Skin epidermis (tissue), 12 donors: ENCODE measurements around the gene ZMYND10.

Experiments
- H3K27ac ChIP-seq, 21 experiments: fragments of 200-600 bp; sonication (generic) in 11 of 21; one replicate each; pipeline ENCODE4 v1.5.0; 2020; ENCODE audit warnings: mild to moderate bottlenecking in 3 of 21, inconsistent platforms in 2 of 21, moderate library complexity in 2 of 21
- H3K4me3 ChIP-seq, 7 experiments: fragments of 200-600 bp; sonication (generic) in 2 of 7; one replicate each; pipeline ENCODE4 v1.5.0; 2020; ENCODE audit warnings: inconsistent platforms in 2 of 7, mild to moderate bottlenecking in 2 of 7, moderate library complexity in 1 of 7

Gene ZMYND10

DNA sequence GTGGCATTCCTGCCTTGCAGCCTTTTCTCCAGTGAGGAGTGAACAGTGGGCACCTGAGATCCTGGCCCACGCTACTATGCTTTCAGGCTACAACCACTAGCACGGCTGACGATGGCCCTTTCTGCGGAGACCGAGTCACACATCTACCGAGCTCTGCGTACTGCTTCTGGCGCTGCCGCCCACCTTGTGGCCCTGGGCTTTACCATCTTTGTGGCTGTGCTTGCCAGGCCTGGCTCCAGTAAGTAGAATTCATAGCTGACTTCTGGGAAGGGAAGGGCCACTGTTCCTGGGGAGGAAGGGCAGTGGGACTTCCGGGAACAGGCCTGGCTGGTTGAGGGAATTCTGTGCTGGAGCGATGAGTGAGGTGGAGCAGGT lies 5.8 kb upstream of the ZMYND10 start:
- H3K27ac ChIP-seq, result peak overlapping the region in 19 of 21 experiments; percentile 82 to 100 (median 92)
- peak overlapping the region; percentile 34 to 81 (median 60) for H3K4me3 ChIP-seq

DNA sequence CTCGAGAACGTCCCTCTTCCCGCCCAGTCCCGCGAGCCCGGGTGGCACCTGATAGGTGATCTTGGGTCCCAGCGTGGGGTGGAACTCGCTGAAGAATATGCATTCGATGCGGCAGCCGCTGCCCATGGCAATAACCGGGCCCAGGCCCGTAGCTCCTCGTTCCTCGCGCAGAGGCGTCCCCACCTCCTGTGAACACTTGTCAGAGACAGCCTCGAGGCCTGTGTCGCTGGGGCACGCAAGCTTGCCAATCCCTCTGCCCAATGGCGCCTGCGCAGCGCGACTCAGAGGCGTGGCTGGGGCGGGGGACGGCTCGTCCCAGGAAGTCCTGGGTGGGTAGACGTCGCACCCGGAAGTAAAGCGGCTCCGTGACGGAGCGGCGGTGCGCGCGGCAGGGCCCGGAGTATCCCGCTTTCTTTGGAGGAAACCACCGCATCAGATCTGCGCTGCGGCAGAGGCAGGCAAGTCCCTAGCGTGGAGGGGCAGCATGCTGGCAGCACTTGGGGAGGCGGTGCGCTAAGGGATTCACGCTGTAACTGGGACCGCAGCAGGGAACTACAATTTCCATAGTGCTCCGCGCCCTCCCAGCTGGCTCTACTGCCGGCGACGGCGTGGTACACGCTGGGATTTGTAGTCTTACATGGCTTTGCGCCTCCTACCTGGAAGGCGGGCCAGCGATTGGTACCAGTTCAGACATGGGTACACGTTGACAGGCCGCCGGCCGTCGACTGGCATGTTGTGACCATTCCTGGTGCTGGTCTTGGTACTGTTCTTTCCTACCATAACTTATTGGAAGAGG lies 5.2 kb upstream of the ZMYND10 start, which contains the start of the genes CYB561D2 and NPRL2:
TSS of gene CYB561D2 (plus strand) at position 336 of the 796 bp plus-strand sequence. CDS start 572 bp downstream, outside the sequence.
TSS of gene NPRL2 (minus strand) at position 249 of the 796 bp plus-strand sequence. CDS start at position 126, 123 bp downstream.
- Histone ChIP-seq H3K27ac (peak within 1 kb of the TSS; percentile 74 to 100 (median 92)), H3K4me3 (peak within 1 kb of the TSS; percentile 34 to 81 (median 60))

DNA sequence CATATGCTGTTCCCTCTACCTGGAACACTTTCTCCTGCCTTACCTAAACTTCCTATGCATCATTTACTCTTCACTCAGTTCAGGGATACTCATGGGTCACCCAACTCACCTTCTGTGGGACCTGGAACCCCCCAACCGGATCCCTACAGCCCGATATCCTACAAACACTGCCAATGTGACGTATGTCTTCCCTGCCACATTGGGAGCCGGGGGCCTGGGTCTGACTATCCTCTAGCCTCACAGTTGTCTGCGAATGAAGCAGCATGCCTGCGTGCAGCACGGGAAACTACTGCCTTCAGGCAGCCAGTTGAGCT lies 4.6 kb upstream of the ZMYND10 start:
- Histone ChIP-seq H3K27ac (peak overlapping the region; percentile 59 to 100 (median 92)), H3K4me3 (peak overlapping the region; percentile 34 to 81 (median 60))

DNA sequence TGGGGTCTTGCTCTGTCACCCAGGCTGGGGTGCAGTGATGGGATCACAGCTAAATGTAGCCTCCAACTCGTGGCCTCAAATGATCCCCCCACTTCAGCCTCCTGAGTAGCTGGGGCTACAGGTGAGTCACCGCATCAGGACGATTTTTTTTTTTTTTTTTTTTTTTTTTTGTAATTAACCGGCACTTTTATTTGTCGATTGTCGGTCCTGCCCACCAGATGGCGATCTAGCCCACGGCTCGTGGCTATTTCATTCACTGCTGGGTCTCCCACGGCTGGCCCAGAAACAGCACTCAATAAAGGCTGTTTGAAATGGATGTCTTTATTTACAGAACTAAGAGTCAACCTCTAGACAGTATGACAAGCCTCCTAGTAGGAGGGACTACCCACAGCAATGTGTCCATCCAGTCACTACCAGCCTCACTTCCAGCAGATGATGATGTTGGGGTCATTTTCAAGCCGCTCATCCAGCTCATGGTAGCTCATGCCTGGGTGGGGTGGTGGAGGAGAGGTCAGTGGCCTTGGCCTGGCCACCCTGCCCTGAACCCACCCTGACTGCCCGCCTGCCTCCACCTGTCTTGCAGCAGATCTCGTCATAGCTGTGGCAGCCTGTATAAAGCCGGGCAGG lies 1.8 kb upstream of the ZMYND10 start:
- Histone ChIP-seq H3K4me3 (no peak overlapping the region), H3K27ac (peak overlapping the region in 2 of 21 experiments; percentile 12 to 28)

DNA sequence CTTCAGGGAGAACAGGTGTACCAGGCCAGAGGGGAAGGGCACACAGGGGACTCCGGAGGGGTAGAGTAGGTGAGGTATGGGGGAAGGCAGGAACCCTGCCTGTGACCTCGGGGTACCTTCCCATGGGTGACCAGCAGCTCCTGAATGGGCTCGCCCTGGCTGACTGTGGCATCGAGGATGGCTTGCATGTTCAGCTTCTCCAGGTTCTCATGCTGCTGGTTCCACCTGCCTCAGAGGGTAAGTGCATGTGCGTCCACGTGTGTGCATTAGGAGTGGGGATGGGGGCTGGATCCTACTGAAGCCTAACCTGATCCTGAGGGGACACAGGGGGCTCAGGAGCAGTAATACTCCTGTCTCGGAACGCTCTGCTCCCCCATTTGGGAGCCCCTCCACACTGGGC lies 524 bp downstream of the ZMYND10 start:
- Histone ChIP-seq H3K27ac (no peak overlapping the region), H3K4me3 (peak overlapping the region in 5 of 7 experiments; percentile 16 to 37 (median 26))

DNA sequence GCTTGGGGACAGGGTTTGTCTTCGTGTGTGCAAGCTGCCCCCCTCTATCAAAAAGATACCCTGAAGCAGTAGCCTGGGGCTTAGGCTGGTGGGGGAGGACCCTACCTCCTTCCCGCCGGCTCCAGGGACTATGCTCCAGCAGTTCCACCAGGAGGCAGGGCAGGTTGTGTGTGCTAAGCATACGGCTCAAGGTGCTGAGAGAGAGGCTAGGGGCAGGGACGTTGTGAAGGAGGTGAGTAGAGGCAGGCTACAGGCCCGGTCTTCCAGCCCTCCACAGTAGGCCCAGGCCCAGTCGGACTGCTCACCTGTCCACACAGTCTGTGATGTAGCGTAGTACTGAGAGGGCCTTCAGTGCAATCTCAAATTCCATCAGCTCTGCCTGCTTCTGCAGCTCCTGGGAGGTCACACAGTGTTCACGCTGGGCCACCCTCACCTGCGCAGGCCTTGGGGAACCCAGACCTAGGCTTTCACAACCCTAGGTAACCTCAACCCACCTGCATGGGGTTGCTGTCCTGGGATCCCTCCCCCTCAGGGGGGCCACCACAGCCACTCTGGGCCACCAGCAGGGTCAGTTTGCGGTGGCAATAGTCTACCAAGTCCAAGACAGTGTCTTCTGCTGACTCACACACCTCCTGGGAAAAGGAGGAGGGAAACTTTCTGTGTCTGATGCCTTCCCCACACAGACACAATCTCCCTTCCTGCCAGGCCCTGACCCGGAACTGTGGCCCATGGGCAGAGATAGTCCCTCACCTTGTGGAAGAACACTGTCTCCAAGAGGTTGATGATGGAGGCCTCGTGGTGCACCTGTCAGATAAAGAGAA lies 2.5 kb downstream of the ZMYND10 start:
- Histone ChIP-seq H3K27ac (peak overlapping the region in 4 of 21 experiments; percentile 23 to 98 (median 97)), H3K4me3 (no peak overlapping the region)

DNA sequence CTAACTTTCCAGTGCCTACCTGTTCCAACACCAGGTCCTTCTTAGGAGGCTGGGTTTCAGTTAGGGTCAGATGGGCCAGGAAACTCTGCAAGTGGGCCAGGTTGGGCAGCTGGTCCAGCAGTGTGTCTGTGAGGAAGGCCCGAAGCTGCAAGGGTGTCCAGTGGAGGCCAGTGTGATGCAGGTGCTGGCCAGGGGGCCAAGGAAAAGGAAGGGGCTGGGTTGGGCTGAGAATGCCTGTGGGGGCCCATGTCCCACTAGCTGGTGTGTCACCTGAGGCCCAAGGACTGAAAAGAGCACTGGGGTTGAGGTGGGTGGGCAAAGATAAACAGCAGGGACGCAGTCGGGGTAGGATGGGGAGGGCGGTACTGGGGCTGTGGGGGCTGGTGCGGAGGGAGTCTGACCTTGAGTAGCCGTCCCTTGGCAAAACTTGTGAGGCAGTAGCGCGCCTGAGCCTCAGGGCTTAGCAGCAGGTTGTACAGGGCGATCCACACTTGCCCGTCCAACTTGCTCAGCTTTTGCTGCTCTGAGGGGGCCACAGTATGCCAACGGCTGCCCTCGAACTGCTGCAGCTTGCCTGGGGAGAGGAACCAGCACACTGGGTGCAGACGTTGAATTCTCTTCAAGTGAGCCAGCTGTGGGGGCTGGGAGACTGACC lies 3.4 kb downstream of the ZMYND10 start:
- Histone ChIP-seq H3K4me3 (no peak overlapping the region), H3K27ac (peak overlapping the region in 11 of 21 experiments; percentile 83 to 98 (median 97))

DNA sequence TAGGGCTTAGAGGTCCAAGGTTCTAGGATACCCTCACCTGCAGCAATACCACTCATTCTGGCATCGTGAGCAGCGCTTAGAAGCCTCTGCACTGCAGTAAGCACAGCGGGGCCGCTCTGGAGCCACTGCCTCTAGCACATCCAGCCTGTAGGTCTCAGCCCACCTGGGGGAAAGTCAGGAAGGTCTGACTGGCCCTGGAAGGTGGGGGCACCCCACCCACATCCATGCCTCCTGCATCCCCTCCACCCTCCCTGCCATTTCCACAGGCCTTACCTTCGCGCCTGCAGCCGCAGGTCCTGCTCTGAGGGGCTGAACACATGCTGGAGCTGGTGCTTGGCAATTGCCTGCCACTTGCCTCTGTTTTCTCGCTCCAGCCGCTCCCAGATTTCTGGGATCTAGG lies 4.0 kb downstream of the ZMYND10 start:
- Histone ChIP-seq H3K4me3 (peak overlapping the region in 5 of 7 experiments; percentile 42 to 87 (median 65)), H3K27ac (peak overlapping the region in 20 of 21 experiments; percentile 77 to 98 (median 96))

DNA sequence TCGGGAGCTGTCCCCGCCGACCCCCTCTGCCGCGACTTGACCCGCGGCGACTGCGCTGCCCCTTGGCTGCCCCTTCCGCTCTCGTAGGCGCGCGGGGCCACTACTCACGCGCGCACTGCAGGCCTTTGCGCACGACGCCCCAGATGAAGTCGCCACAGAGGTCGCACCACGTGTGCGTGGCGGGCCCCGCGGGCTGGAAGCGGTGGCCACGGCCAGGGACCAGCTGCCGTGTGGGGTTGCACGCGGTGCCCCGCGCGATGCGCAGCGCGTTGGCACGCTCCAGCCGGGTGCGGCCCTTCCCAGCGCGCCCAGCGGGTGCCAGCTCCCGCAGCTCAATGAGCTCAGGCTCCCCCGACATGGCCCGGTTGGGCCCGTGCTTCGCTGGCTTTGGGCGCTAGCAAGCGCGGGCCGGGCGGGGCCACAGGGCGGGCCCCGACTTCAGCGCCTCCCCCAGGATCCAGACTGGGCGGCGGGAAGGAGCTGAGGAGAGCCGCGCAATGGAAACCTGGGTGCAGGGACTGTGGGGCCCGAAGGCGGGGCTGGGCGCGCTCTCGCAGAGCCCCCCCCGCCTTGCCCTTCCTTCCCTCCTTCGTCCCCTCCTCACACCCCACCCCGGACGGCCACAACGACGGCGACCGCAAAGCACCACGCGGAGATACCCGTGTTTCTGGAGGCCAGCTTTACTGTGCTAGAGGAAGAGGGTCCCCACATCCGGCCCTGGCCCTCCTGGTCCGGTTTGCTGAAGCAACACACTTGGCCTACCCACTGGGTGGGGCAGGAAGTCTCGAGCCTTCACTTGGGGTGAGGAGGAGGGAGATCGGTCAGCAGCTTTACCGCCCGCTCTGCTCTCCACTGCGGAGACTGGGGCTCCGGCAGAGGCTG lies 4.8 kb downstream of the ZMYND10 start, which contains the start of gene RASSF1:
TSS of gene RASSF1 (minus strand) at position 389 of the 882 bp plus-strand sequence. CDS start at position 358, 31 bp downstream.
- H3K27ac ChIP-seq, result peak within 1 kb of the TSS; percentile 58 to 98 (median 96)
- H3K4me3 ChIP-seq, result peak within 1 kb of the TSS; percentile 42 to 87 (median 61)

DNA sequence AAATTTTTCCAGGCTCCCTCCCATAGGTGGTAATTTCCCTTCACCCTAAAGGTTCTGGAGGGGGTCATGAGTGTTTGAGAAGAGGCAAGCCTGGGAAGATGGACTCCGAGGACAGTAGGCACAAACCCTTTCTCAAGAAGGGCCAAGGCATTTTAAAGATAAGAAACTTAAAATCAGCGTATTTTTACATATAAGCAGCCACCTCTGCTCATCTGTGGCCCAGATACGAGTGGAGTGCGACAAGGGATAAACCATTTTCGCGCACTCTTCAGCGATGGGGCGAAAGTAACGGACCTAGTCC lies 5.4 kb downstream of the ZMYND10 start:
- Histone ChIP-seq H3K4me3 (peak overlapping the region; percentile 42 to 87 (median 61)), H3K27ac (peak overlapping the region; percentile 58 to 98 (median 96))

DNA sequence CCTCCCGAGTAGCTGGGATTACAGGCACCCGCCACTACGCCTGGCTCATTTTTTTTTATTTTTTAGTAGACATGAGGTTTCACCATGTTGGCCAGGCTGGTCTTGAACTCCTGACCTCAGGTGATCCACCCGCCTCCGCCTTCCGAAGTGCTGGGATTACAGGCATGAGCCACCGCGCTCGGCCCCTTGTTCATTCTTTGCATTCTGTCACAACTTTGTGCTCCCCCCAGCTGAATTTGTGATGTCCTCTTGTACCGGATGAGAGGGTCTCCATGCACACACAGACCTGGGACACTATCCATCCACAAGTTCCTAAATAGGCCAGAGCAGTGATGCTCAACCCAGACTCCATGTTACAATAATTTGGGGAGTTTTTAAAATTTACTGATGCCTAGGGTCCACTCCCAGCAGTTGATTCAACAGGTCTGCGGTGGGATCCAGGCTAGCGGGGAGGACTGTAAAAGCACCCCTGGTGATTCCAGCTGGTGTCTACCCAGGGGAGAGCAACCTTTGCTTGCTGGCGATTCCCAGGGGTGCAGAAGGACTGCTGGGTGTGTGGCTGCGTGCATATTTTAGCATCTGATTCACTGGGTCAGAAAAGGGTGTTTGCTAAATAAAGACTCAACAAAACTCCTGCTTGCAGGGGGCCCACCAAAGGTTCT lies 5.9 kb downstream of the ZMYND10 start:
- Histone ChIP-seq H3K4me3 (peak overlapping the region; percentile 42 to 87 (median 61)), H3K27ac (peak overlapping the region in 20 of 21 experiments; percentile 77 to 98 (median 97))

DNA sequence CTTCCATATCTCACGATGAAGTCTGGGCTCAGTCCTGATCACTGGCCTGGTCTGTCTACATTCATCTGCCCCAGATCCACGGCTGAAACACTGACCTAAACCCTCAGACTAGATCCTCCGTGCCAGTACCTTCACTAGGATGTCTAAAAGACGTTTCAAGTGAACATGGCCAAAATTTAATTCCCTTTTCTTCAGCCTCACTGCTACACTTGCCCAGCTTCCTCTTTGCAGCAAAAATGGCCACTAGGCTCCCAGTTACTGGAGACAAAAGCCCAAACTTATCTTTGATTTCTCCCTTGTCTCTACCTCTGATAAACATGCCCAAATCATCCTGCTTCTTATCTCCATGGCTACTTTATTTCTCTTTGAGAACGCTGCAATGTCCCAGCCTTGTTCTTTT lies 6.6 kb downstream of the ZMYND10 start:
- peak overlapping the region; percentile 42 to 90 (median 73) for H3K4me3 ChIP-seq
- H3K27ac ChIP-seq, result peak overlapping the region in 20 of 21 experiments; percentile 88 to 99 (median 97)

DNA sequence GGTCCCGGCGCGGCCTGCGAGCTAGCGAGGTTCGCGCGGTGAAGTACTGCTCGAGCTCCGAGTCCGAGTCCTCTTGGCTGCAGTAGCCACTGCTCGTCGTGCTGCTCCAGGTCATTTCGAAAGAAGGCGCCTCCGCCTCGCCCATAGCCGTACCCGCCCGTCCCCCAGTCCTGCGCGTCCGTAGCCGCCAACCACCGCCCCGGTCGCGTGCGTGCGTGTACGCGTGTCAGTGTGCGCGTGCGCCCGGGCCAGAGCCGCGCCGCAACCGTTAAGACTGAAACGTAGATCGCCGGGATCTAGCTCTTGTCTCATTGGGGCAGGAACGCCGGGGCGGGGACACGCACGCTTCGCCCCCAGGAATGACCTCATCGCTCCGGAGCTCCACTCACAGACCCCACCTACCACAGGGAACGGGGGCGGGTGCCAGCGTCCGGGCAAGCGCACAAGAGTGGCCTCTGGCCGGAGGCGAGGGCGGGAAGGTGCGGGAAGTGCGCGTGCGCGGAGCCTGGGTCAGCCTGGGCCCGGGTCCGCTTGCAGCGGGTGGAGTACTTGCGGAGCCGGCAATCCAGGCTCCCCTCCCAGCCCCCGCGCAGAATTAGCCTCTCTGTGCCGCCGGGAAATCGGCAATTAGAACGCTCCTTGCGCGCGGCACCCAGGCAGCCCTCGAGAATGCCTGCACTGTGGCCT lies 8.2 kb downstream of the ZMYND10 start:
- Histone ChIP-seq H3K4me3 (peak overlapping the region; percentile 65 to 94 (median 86)), H3K27ac (peak overlapping the region; percentile 74 to 99 (median 97))

DNA sequence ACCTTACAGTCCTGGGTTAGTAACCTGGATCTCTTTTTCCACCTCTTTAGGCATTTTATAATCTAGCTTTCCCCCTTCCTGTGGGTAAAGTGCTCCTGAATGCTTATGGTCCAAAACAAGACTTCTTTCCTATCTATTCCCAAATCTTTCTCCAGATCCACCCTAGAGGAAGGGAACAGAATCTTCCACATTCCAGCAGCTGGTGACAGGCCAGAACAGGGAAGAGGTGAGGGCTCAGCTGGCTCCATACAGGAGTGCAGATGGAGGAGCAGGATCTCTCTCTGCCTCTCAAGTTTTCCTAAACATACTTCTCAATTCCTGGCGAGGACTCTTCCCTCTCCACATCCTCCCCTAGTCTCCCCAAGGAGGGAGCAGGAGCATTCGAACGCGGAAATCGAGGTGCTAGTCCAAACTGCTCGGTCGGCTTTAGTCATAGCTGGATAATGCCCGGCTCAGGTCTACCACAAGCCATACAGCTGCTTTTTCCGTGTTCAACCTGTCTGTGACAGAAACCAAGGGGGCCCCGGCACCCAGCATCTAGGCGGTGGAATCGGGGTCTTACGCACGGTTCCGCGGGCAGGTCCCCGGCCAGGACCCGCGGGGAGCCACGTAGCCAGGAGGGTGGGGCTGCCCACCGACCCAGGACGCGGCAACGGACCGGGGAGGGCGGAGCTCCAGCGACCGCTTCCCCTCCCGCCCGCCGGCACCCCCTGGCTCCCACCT lies 8.9 kb downstream of the ZMYND10 start:
- H3K27ac ChIP-seq, result peak overlapping the region; percentile 74 to 99 (median 97)

DNA sequence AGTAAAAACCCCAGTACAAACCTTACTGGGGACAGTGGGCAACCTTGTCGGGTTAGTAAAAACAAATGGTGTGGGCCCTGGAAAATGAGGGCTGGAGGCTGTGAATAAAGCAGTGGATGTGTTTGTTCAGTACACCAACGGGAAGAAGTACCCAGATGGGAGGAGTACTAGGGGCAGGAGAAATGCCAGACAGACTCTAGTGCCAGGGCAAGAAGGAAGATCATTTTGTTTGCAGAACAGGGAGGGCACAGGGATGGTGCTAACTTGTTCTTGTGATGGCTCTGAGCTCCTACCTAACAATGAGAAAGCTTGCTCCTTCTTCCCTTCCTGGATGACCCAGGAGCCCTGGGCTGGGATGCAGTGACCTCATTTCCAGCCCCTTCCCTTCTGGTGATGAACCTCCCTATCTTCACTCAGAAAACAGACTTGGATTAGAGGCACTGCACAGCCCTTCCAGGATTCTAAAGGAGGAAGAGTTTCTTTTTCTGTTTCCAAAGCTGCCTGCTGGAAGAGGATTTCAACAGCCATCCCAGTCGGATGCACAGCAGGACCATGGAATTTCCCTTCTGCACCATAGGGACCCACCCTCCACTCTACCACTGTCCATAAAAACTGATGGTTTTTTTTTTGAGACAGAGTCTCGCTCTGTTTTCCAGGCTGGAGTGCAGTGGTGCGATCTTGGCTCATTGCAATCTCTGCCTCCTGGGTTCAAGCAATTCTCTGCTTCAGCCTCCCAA lies 11.0 kb downstream of the ZMYND10 start:
- Histone ChIP-seq H3K27ac (peak overlapping the region in 17 of 21 experiments; percentile 2 to 99 (median 73)), H3K4me3 (peak overlapping the region in 1 of 7 experiments; percentile 4)

More for the DNA sequence above, 8.9 kb downstream of the ZMYND10 start:
- H3K4me3 ChIP-seq, result peak overlapping the region; percentile 65 to 94 (median 86)
